ENCODE results near the gene DFFA. TPM values are rescaled to one million over a fixed set of nuclear protein-coding genes. Genes with fewer than 3 reads are reported as not detected.
A peak's percentile ranks its signal among the peaks of the same experiment; 100 is the strongest.

Gene DFFA
- total RNA-seq, 1 donor from 2014 or later, result 58.5 TPM

GRCh38 chr1:10473145-10473765 lies 926 bp upstream of the DFFA start:
- peak overlapping the region; percentile 85 for H3K4me2 ChIP-seq
- peaks cover 62% of the 10 kb centered on the region for H3K79me2 ChIP-seq (ENCODE audit: low read depth)
- Mint-ChIP-seq H3K9me3 (no peaks in the 10 kb centered on the region), H3K4me3 (peak overlapping the region; percentile 96), H3K27me3 (ENCODE audit: insufficient read depth, low read depth) (peaks cover 2% of the 10 kb centered on the region), H3K27ac (no peak overlapping the region), H3K4me1 (peaks cover 34% of the 10 kb centered on the region), H3K36me3 (peaks cover 5% of the 10 kb centered on the region)
- no peak overlapping the region for H3K27ac ChIP-seq
- peaks cover 19% of the 10 kb centered on the region for H3K4me1 ChIP-seq
- no peak for TF ChIP-seq EZH2 (IDR thresholded peaks at IDR 0.05)
- TF ChIP-seq, protein P1, sequence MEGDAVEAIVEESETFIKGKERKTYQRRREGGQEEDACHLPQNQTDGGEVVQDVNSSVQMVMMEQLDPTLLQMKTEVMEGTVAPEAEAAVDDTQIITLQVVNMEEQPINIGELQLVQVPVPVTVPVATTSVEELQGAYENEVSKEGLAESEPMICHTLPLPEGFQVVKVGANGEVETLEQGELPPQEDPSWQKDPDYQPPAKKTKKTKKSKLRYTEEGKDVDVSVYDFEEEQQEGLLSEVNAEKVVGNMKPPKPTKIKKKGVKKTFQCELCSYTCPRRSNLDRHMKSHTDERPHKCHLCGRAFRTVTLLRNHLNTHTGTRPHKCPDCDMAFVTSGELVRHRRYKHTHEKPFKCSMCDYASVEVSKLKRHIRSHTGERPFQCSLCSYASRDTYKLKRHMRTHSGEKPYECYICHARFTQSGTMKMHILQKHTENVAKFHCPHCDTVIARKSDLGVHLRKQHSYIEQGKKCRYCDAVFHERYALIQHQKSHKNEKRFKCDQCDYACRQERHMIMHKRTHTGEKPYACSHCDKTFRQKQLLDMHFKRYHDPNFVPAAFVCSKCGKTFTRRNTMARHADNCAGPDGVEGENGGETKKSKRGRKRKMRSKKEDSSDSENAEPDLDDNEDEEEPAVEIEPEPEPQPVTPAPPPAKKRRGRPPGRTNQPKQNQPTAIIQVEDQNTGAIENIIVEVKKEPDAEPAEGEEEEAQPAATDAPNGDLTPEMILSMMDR (IDR thresholded peaks at IDR 0.05), result no peak
- TF ChIP-seq EZH2phosphoT487 (IDR thresholded peaks at IDR 0.05), result no peak
- no peak for DNase-seq (ENCODE audit: low spot score)
- no peak overlapping the region for H3K4me3 ChIP-seq
- no peak overlapping the region for H3K9ac ChIP-seq
- H3F3A ChIP-seq (ENCODE audit: low read depth), result peaks cover 14% of the 10 kb centered on the region
- H4K20me1 ChIP-seq (ENCODE audit: low read depth), result peaks cover 23% of the 10 kb centered on the region
- H2AFZ ChIP-seq (replicated peaks), result peak overlapping the region; percentile 100
- H3K9me3 ChIP-seq (ENCODE audit: low read depth), result no peaks in the 10 kb centered on the region
- no peaks in the 10 kb centered on the region for H3K27me3 ChIP-seq
- H3K36me3 ChIP-seq, result no peaks in the 10 kb centered on the region

DNA sequence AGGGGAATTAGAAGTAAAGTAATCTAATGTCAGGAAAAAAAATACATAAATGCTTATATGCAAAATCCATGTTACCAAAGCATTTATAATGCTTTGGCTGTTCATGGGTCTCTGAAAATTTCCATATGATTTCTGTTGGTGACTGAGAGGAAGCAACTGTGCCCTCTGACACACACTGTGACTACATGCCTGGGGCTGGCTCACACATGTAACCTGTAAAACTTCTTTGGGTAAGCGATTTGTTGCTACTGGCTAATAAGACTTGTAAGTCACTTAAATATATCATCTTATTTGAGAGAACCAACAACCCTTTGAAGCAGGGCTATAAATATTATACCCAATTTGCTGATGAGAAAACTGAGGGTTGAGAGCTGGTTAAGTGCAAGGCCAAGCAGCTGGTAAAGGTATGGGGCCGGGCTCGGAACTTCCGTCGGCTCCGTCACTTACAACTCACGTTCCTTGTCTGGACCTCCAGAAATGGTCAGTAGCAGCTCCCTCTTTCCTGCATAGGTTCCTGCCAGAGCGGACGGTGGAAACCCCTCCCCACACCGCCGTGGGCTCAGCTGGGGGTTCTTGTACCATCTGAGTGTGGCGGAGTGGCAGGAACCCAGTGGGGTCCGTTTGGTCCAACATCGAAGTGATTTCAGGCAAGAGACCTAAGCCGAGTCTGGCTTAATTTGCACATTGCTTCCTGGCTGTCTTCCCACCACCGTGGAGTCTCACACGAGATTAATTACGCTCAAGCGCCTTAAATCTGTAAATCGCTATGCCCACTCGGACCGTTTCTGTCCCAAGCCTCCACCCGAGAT lies 714 bp downstream of the DFFA start:
- Histone ChIP-seq H2AFZ (replicated peaks) (peak overlapping the region; percentile 75), H3K9ac (peak overlapping the region; percentile 42), H3K36me3 (no peaks in the 10 kb centered on the region), H3K27me3 (no peaks in the 10 kb centered on the region), H3K79me2 (ENCODE audit: low read depth) (peaks cover 46% of the 10 kb centered on the region), H3K4me2 (peak overlapping the region; percentile 85), H3K4me1 (peaks cover 19% of the 10 kb centered on the region), H3K9me3 (ENCODE audit: low read depth) (no peaks in the 10 kb centered on the region), H3K27ac (no peak overlapping the region), H3K4me3 (peak overlapping the region; percentile 69), H4K20me1 (ENCODE audit: low read depth) (peaks cover 23% of the 10 kb centered on the region), H3F3A (ENCODE audit: low read depth) (peaks cover 14% of the 10 kb centered on the region)
- Mint-ChIP-seq H3K4me3 (peak overlapping the region; percentile 96), H3K27me3 (ENCODE audit: insufficient read depth, low read depth) (peaks cover 2% of the 10 kb centered on the region), H3K36me3 (peaks cover 10% of the 10 kb centered on the region), H3K9me3 (no peaks in the 10 kb centered on the region), H3K4me1 (peaks cover 32% of the 10 kb centered on the region), H3K27ac (peak overlapping the region; percentile 60)
- no peak for DNase-seq (ENCODE audit: low spot score)
- no peak for TF ChIP-seq EZH2 (IDR thresholded peaks at IDR 0.05)
- no peak for TF ChIP-seq EZH2phosphoT487 (IDR thresholded peaks at IDR 0.05)
- TF ChIP-seq, protein P1 (IDR thresholded peaks at IDR 0.05), result no peak

DNA sequence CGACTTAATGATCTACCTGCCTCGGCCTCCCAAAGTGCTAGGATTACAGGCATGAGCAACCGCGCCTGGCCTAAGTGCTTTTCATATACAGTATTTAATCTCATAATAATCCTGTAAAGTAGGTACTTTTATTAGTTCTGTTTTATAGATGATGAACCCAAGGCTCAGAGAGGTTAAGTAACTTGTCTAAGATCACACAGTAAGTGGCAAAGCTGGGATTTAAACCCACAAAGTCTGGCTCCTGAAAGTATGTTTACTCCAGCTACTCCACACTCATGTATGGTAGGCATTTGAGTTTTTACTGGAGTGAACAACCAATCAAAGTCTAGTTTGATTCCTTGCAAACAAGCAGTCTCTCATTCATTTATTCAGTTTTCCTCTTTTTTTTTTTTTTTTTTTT lies 2.3 kb downstream of the DFFA start:
- H3K9ac ChIP-seq, result no peak overlapping the region
- TF ChIP-seq, protein P1 (IDR thresholded peaks at IDR 0.05), result no peak
- TF ChIP-seq EZH2 (IDR thresholded peaks at IDR 0.05), result no peak
- TF ChIP-seq EZH2phosphoT487 (IDR thresholded peaks at IDR 0.05), result no peak
- H3K9me3 Mint-ChIP-seq, result no peaks in the 10 kb centered on the region
- H3K4me3 ChIP-seq, result no peak overlapping the region
- H3K36me3 Mint-ChIP-seq, result peaks cover 10% of the 10 kb centered on the region
- no peak for DNase-seq (ENCODE audit: low spot score)
- H3K4me1 ChIP-seq, result peaks cover 11% of the 10 kb centered on the region
- H3K27me3 ChIP-seq, result no peaks in the 10 kb centered on the region
- no peak overlapping the region for H3K27ac ChIP-seq
- H3K4me2 ChIP-seq, result no peak overlapping the region
- H3F3A ChIP-seq (ENCODE audit: low read depth), result peaks cover 14% of the 10 kb centered on the region
- H3K4me1 Mint-ChIP-seq, result peaks cover 17% of the 10 kb centered on the region
- no peaks in the 10 kb centered on the region for H3K36me3 ChIP-seq
- no peaks in the 10 kb centered on the region for H3K9me3 ChIP-seq (ENCODE audit: low read depth)
- no peak overlapping the region for H2AFZ ChIP-seq (replicated peaks)
- H3K4me3 Mint-ChIP-seq, result no peak overlapping the region
- H3K27ac Mint-ChIP-seq, result no peak overlapping the region
- H3K79me2 ChIP-seq (ENCODE audit: low read depth), result peaks cover 30% of the 10 kb centered on the region
- peaks cover 17% of the 10 kb centered on the region for H4K20me1 ChIP-seq (ENCODE audit: low read depth)
- peaks cover 2% of the 10 kb centered on the region for H3K27me3 Mint-ChIP-seq (ENCODE audit: insufficient read depth, low read depth)

All from neural progenitor cell (in vitro differentiated cells).